ENCODE data around the gene BACE1-AS.

Gene BACE1-AS

DNA sequence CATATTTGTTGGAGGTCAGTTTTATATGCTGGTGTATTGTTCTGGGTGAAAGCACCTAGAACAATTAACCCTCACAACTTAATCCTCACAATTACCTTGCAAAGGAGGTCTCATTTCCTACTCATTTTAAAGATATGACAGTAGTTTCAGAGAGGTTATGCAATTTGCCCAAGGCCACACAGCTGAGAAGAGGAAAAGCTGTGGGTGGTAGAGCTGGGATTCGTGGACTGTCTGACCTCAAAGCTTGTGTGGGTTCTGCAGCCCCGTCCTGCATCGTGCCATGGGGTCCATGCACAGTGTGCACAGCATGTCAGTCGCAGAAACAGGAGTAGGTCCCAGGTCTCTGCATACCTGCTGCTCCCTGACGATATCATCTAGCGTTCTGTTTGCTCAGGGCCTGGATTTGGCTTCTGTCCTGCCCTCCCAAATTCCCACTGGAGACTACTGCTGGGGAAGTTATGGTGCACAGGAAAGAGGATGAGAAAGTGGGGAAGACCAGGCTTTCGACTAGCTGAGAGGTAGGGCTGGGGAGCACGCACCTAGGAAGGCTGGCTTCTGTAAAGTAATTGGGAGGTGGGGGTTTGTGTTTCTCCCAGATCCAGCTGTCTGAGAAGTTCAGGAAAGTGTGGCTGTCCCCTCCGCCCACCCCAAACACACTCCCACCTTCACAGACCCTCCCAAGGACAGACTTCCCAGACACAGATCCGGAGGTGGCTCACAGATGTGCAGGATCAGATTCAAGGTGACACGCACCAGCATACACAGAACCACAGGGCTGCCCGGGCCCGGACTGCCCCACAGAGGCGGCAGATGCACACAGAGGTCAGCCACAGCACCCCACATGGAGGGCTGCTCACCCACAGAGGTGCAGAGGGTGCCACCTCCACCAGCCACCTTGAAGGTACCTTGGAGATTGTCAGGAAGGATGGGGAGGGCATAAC, 23.0 kb downstream of the BACE1-AS start:
- TF ChIP-seq, protein P1, sequence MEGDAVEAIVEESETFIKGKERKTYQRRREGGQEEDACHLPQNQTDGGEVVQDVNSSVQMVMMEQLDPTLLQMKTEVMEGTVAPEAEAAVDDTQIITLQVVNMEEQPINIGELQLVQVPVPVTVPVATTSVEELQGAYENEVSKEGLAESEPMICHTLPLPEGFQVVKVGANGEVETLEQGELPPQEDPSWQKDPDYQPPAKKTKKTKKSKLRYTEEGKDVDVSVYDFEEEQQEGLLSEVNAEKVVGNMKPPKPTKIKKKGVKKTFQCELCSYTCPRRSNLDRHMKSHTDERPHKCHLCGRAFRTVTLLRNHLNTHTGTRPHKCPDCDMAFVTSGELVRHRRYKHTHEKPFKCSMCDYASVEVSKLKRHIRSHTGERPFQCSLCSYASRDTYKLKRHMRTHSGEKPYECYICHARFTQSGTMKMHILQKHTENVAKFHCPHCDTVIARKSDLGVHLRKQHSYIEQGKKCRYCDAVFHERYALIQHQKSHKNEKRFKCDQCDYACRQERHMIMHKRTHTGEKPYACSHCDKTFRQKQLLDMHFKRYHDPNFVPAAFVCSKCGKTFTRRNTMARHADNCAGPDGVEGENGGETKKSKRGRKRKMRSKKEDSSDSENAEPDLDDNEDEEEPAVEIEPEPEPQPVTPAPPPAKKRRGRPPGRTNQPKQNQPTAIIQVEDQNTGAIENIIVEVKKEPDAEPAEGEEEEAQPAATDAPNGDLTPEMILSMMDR (IDR thresholded peaks at IDR 0.05): no peak
- H3K27ac ChIP-seq: no peak overlapping the region

DNA sequence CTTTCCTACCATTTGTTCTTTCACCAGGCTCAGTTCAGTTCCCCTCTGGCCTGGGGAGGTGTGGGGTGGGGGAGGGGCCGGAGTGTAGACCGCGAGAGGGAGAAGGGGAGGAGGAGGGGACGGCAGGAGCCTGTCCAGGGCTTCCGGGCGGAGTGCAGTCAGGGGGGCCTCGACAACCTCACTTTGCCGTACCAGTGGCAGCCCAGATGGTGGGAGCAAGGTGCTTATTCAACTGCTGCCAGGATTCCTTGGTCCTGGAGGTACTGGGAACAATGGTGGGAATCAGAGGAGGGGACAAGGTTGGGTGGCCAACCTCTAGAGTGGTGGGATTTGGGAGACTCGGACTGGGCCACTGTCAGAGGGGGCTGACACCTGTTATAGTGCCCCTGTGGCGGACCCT, 23.7 kb downstream of the BACE1-AS start:
- no peak overlapping the region for H3K27ac ChIP-seq
- TF ChIP-seq, protein P1 (IDR thresholded peaks at IDR 0.05): no peak
- TF ChIP-seq ZFX (IDR thresholded peaks at IDR 0.05; ENCODE audit: borderline replicate concordance): no peak

DNA sequence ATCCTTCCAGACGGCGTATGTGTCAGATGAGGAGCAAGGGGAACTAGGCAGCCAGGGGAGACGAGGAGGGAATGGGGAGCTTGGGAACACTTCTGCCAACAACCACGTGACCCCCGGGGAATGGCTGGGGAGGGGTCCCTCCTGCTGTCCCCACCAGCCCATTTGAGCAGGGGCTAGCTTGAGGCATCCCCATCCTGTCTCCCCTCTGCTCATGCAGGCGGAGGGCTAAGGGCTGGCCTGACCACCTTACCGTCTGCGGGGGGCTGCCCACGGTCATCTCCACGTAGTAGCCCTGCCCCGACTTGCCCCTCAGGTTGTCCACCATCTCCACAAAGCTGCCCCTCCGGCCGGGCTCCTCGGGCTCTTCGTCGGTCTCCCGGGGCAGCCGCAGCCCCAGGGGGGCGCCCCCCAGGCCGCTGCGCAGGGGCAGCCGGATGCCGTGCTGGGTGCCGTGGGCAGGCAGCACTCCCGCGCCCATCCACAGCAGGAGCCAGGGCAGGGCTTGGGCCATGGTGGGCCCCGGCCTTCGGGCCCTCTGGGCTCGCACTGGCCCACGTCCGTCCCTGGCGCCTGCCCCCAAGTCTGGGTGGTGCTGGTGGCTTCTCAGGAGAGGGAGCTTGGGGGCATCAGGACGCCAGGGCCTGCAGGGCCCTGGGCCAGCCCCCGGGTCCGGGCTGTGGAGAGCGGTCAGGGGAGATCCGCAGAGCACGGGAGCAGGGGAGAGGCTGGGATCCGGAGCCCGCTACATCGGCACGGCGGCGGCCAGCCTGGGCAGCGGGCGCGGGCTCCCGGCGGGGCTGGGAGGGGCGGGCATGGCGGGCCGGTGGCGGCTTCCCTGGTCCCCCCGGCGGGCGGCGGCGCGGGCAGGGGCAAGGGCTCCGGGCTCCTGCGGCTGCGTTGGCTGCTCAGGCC, 24.4 kb downstream of the BACE1-AS start:
- TF ChIP-seq, protein P1 (IDR thresholded peaks at IDR 0.05): no peak
- TF ChIP-seq ZFX (IDR thresholded peaks at IDR 0.05; ENCODE audit: borderline replicate concordance): no peak
- peak overlapping the region; percentile 41 for H3K27ac ChIP-seq

DNA sequence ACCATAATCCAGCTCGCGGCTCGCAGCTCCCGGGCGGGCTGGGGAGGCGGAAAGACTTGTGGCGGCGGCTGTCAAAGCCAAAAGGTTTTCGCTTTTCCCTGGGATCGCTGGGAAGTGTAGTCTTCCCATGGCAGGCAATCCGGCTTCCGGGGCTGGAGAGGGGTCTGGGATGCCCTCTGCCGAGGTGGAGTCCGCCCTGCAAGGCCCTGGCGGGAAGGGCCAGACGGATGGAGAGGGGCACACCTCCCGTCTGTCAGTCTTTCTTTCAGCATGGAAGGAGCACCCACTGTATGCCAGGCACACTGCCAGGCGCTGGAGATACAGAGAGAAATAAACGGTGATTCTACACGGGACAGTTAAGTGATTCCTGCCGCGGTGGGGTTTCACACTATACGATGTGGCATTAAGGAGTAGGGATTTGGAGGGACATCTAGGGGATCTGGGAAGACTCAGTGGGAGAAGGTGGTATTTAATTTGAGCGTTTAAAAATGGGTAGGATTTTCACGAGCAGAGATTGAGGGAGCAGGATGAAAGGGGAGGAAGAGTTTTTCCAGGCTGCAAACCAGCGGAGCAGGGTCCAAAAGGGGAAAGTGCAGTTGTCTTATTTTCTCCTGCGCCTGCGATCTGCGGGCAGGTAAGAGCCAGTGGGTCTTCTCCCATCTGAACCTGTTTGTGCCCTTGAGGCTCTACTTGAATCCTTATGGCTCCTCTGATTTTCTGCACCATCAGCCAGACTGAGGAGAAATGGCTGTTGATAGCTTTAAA, 25.2 kb downstream of the BACE1-AS start, which contains the start of gene BACE1:
Gene BACE1 (minus strand): TSS at position 60 of the 765 bp plus-strand sequence. CDS start 461 bp downstream, outside the sequence.
- TF ChIP-seq ZFX (IDR thresholded peaks at IDR 0.05; ENCODE audit: borderline replicate concordance): no peak
- TF ChIP-seq, protein P1 (IDR thresholded peaks at IDR 0.05): peak; percentile 55

DNA sequence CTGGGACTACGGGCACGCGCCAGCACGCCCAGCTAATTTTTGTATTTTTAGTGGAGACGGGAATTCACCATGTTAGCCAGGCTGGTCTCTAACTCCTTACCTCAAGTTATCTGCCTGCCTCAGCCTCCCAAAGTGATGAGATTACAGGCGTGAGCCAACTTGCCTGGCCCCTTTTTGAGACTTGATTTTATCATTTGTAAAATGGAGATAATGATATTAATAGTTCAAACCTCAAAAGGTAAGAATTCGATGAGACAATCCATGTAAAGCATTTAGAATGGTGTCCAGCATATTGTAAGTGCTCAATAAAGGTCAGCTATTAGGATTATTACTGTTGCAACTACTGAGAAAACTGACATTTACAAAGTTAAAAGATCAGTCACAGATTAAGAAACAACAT, 27.6 kb downstream of the BACE1-AS start:
- H3K27ac ChIP-seq: no peak overlapping the region
- no peak for TF ChIP-seq ZFX (IDR thresholded peaks at IDR 0.05; ENCODE audit: borderline replicate concordance)
- TF ChIP-seq, protein P1 (IDR thresholded peaks at IDR 0.05): no peak

More for the DNA sequence above, 25.2 kb downstream of the BACE1-AS start, which contains the start of gene BACE1:
- peak within 1 kb of the TSS; percentile 41 for H3K27ac ChIP-seq

DNA sequence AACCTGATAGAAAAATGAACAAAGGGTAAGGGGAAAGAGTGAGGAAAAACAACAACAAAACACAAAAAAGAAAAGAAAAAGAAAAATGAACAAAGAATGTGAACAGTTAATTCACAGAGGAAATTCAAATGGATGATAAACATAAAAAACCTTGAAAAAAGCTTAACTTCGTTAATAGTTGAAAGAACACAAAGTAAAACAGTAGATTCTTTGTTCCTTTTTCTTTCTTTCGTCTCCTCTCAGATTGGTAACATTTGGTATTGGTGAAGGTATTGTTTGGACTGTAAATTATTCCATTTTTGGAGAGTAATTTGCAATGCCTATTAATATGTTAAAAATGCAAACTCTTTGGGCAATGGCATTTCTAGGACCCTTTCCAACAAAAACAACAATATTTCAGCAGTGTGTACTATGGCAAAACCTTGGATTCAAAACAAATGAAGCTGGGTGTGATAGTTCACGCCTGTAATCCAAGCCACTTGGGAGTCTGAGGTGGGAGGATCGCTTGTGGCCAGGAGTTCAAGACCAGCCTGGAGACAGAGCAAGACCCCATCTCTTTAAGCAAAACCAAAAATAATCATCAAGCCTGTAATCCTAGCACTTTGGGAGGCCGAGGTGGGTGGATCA, 28.2 kb downstream of the BACE1-AS start:
- TF ChIP-seq, protein P1 (IDR thresholded peaks at IDR 0.05): no peak
- TF ChIP-seq ZFX (IDR thresholded peaks at IDR 0.05; ENCODE audit: borderline replicate concordance): no peak
- H3K27ac ChIP-seq: no peak overlapping the region

DNA sequence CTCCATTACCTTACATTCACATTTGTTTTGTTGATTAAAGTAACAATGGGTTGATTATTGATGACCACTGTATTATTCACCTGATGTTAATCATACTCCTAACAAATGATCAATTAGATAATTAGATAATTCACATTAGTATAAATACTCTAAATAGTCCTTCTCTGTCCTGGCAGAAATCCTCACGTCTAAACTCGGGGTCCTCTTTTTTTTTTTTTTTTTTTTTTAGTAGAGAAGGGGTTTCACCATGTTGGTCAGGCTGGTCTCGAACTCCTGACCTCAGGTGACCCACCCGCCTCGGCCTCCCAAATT, 36.1 kb downstream of the BACE1-AS start:
- peak overlapping the region; percentile 77 for H3K27ac ChIP-seq
